Osteocyte (in vitro differentiated cells): ENCODE data around the gene RIPK4. TPM values are rescaled to one million over a fixed set of nuclear protein-coding genes. Genes with fewer than 3 reads are reported as not detected.
"Not testable (repeated sequence)": the region's sequence is repeated elsewhere in the genome, so short reads cannot be mapped to it uniquely, and the experiment has no call there.

Source experiments
- DNase-seq: peaks from one replicate; pipeline ENCODE4 v3.0.0; 2021; ENCODE audit warnings: mixed read lengths; ENCODE audit not compliant: unreplicated experiment; ENCODE audit errors: extremely low spot score
- H3K27ac Mint-ChIP-seq: one replicate; pipeline ENCODE4 v1.8.0; 2021; ENCODE audit warnings: mild to moderate bottlenecking, mixed read lengths; ENCODE audit not compliant: unreplicated experiment
- H3K27me3 Mint-ChIP-seq: one replicate; pipeline ENCODE4 v1.8.0; 2021; ENCODE audit warnings: mixed read lengths; ENCODE audit not compliant: unreplicated experiment
- H3K36me3 Mint-ChIP-seq: one replicate; pipeline ENCODE4 v1.8.0; 2021; ENCODE audit warnings: mixed read lengths; ENCODE audit not compliant: unreplicated experiment
- H3K4me1 Mint-ChIP-seq: one replicate; pipeline ENCODE4 v1.8.0; 2021; ENCODE audit warnings: mixed read lengths; ENCODE audit not compliant: unreplicated experiment
- H3K4me3 Mint-ChIP-seq: one replicate; pipeline ENCODE4 v1.8.0; 2021; ENCODE audit warnings: mild to moderate bottlenecking, moderate library complexity, mixed read lengths; ENCODE audit not compliant: unreplicated experiment
- H3K9me3 Mint-ChIP-seq: one replicate; pipeline ENCODE4 v1.8.0; 2021; ENCODE audit warnings: mixed read lengths; ENCODE audit not compliant: unreplicated experiment
- total RNA-seq: library from RNA; stranded (reverse); gene quantifications from 2 replicates; pipeline ENCODE4 v1.2.1, GENCODE V29; 2021
- TF ChIP-seq, protein P1 (sequence below): fragments of 200-600 bp; sonication (generic); IDR thresholded peaks from 2 replicates; pipeline ENCODE4 v1.5.0; 2021; ENCODE audit warnings: antibody characterized with exemption, mild to moderate bottlenecking, moderate library complexity

RIPK4 gene
- total RNA-seq, 1 donor from 2014 or later, result 2.4 TPM

- no peaks in the 10 kb centered on the region for H3K27me3 Mint-ChIP-seq
- H3K27ac Mint-ChIP-seq, result no peak overlapping the region
- DNase-seq, result no peak
- TF ChIP-seq, protein P1, sequence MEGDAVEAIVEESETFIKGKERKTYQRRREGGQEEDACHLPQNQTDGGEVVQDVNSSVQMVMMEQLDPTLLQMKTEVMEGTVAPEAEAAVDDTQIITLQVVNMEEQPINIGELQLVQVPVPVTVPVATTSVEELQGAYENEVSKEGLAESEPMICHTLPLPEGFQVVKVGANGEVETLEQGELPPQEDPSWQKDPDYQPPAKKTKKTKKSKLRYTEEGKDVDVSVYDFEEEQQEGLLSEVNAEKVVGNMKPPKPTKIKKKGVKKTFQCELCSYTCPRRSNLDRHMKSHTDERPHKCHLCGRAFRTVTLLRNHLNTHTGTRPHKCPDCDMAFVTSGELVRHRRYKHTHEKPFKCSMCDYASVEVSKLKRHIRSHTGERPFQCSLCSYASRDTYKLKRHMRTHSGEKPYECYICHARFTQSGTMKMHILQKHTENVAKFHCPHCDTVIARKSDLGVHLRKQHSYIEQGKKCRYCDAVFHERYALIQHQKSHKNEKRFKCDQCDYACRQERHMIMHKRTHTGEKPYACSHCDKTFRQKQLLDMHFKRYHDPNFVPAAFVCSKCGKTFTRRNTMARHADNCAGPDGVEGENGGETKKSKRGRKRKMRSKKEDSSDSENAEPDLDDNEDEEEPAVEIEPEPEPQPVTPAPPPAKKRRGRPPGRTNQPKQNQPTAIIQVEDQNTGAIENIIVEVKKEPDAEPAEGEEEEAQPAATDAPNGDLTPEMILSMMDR, result no peak
- H3K4me1 Mint-ChIP-seq, result peaks cover 19% of the 10 kb centered on the region
- H3K9me3 Mint-ChIP-seq, result no peaks in the 10 kb centered on the region
- H3K36me3 Mint-ChIP-seq, result no peaks in the 10 kb centered on the region
- no peak overlapping the region for H3K4me3 Mint-ChIP-seq
These were observed 41.3 kb downstream of the RIPK4 start for GRCh38 chr21:41725421-41726031.

- not testable (repeated sequence) for H3K9me3 Mint-ChIP-seq, H3K36me3 Mint-ChIP-seq, H3K27me3 Mint-ChIP-seq, H3K27ac Mint-ChIP-seq, H3K4me3 Mint-ChIP-seq, DNase-seq
- peaks cover 19% of the 10 kb centered on the region for H3K4me1 Mint-ChIP-seq
These were observed 43.0 kb downstream of the RIPK4 start for GRCh38 chr21:41723835-41724234.

- TF ChIP-seq, protein P1, result no peak
- no peak overlapping the region for H3K27ac Mint-ChIP-seq
These were observed 44.5 kb downstream of the RIPK4 start for GRCh38 chr21:41722052-41723018.

GRCh38 chr21:41720250-41720649 lies 46.6 kb downstream of the RIPK4 start:
- Mint-ChIP-seq H3K9me3 (no peaks in the 10 kb centered on the region), H3K27ac (no peak overlapping the region), H3K4me1 (peaks cover 5% of the 10 kb centered on the region), H3K36me3 (no peaks in the 10 kb centered on the region), H3K4me3 (no peak overlapping the region), H3K27me3 (peaks cover 4% of the 10 kb centered on the region)
- DNase-seq, result no peak
- TF ChIP-seq, protein P1, result no peak

More at GRCh38 chr21:41722052-41723018, 44.5 kb downstream of the RIPK4 start:
- H3K27me3 Mint-ChIP-seq, result no peaks in the 10 kb centered on the region
- H3K36me3 Mint-ChIP-seq, result no peaks in the 10 kb centered on the region
- DNase-seq, result no peak
- H3K4me3 Mint-ChIP-seq, result no peak overlapping the region
- H3K9me3 Mint-ChIP-seq, result no peaks in the 10 kb centered on the region
- peaks cover 9% of the 10 kb centered on the region for H3K4me1 Mint-ChIP-seq

- no peak for DNase-seq
- no peaks in the 10 kb centered on the region for H3K9me3 Mint-ChIP-seq
- no peaks in the 10 kb centered on the region for H3K36me3 Mint-ChIP-seq
- no peak overlapping the region for H3K4me3 Mint-ChIP-seq
- TF ChIP-seq, protein P1, result no peak
- no peak overlapping the region for H3K27ac Mint-ChIP-seq
- peaks cover 9% of the 10 kb centered on the region for H3K27me3 Mint-ChIP-seq
- H3K4me1 Mint-ChIP-seq, result peaks cover 5% of the 10 kb centered on the region
These were observed 47.2 kb downstream of the RIPK4 start for GRCh38 chr21:41719691-41720090.
